ENCODE data around the gene PRKCD. TPM values are rescaled to one million over a fixed set of nuclear protein-coding genes. Genes with fewer than 3 reads are reported as not detected.

The PRKCD gene
- total and polyA plus RNA-seq, 2 donors (not counting 1 experiment from before 2014, with no cell fraction given) = 46.7 to 68.8 TPM

DNA sequence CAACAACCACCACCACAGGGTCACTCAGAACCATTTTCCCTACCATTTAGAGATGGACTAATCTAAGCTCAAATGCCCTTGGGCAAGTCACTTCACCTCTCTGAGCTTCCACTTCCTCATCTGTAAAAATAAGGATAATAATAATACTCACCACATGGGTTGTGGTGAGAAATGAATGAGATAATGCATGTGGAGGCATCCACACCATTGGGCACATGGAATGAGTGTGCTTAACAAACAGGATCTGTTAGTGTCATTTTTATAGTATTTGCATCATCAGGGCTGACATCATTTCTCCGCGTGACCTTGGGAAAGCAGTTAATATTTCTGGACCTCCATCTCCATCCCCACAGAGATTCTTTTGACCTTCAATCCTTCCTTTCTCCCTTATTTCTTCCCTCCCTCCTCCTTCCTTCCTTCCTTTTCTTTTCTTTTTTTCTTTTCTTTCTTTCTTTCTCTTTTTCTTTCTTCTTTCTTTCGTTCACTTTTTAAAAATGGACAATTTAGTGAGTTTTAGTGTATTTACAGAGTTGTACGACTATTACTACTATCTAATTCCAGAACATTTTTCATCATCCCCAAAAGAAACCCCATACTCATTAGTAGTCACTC lies 23.1 kb upstream of the PRKCD start:
- H3K9me3 Mint-ChIP-seq (ENCODE audit: insufficient read depth) = no peaks in the 10 kb centered on the region
- Histone ChIP-seq H3K36me3 (replicated peaks in 1 of 2; ENCODE audit: control extremely low read depth in 1 of 2, control insufficient read depth in 1 of 2, extremely low read depth in 1 of 2, insufficient read depth in 2 of 2, low read length in 1 of 2) (no peaks in the 10 kb centered on the region), H3K27me3 (replicated peaks in 1 of 4; ENCODE audit: control extremely low read depth in 1 of 4, control insufficient read depth in 3 of 4, insufficient read depth in 4 of 4, low read length in 3 of 4) (no peaks in the 10 kb centered on the region), H3K79me2 (ENCODE audit: control insufficient read depth, insufficient read depth, low read length) (peaks cover 4% of the 10 kb centered on the region), H3K27ac (ENCODE audit: low read length in 2 of 2) (no peak overlapping the region), H4K20me1 (ENCODE audit: control insufficient read depth, insufficient read depth, low read length, poor library complexity, severe bottlenecking) (no peaks in the 10 kb centered on the region), H3K4me1 (ENCODE audit: control insufficient read depth in 2 of 2, insufficient read depth in 2 of 2, low read length in 2 of 2) (peaks cover 0 to 7% of the 10 kb centered on the region in 2 donors), H2AFZ (ENCODE audit: insufficient read depth, low read depth, low read length, poor library complexity, severe bottlenecking) (no peak overlapping the region), H3K9ac (ENCODE audit: low read length) (no peak overlapping the region), H3K9me3 (ENCODE audit: control extremely low read depth in 1 of 3, control insufficient read depth in 2 of 3, insufficient read depth in 1 of 3, low read length in 2 of 3) (no peaks in the 10 kb centered on the region), H3K4me2 (replicated peaks; ENCODE audit: low read depth, low read length, poor library complexity, severe bottlenecking) (no peak overlapping the region), H3K4me3 (ENCODE audit: control extremely low read depth in 1 of 5, extremely low read depth in 1 of 5, insufficient read depth in 1 of 5, low read depth in 2 of 5, low read length in 4 of 5) (no peak overlapping the region)
- DNase-seq = no peak
- WGBS (ENCODE audit: insufficient coverage) = 97% methylated on average over 2 of the region's 4 CpGs
- POLR2A ChIA-PET = interaction anchor here (0.6 kb wide), 1 partner anchor 11 kb away, joined by 5 read pairs; no protein-coding TSS in a partner anchor
- intact Hi-C loops (cut with micrococcal nuclease) = no loop called here
- peaks cover 5% of the 10 kb centered on the region for H3K4me1 Mint-ChIP-seq
- H3K4me3 Mint-ChIP-seq = no peak overlapping the region
- CTCF ChIA-PET = interaction anchor here (0.9 to 8.0 kb wide), 7 partner anchors 10 to 61 kb away, joined by 4 to 318 read pairs (median 6); no protein-coding TSS in a partner anchor
- no peaks in the 10 kb centered on the region for H3K27me3 Mint-ChIP-seq
- TF ChIP-seq, protein P1, sequence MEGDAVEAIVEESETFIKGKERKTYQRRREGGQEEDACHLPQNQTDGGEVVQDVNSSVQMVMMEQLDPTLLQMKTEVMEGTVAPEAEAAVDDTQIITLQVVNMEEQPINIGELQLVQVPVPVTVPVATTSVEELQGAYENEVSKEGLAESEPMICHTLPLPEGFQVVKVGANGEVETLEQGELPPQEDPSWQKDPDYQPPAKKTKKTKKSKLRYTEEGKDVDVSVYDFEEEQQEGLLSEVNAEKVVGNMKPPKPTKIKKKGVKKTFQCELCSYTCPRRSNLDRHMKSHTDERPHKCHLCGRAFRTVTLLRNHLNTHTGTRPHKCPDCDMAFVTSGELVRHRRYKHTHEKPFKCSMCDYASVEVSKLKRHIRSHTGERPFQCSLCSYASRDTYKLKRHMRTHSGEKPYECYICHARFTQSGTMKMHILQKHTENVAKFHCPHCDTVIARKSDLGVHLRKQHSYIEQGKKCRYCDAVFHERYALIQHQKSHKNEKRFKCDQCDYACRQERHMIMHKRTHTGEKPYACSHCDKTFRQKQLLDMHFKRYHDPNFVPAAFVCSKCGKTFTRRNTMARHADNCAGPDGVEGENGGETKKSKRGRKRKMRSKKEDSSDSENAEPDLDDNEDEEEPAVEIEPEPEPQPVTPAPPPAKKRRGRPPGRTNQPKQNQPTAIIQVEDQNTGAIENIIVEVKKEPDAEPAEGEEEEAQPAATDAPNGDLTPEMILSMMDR (IDR thresholded peaks at IDR 0.05) = no peak
- no peak for TF ChIP-seq EZH2 (IDR thresholded peaks at IDR 0.05; ENCODE audit: borderline replicate concordance, insufficient read depth, low read depth, low read length, poor library complexity, severe bottlenecking)
- H3K27ac Mint-ChIP-seq = no peak overlapping the region
- no peak for ATAC-seq (ENCODE audit: low read depth)
